ENCODE measurements around the gene PPIL4. TPM values are rescaled to one million over a fixed set of nuclear protein-coding genes. Genes with fewer than 3 reads are reported as not detected.
A peak's percentile ranks its signal among the peaks of the same experiment; 100 is the strongest.

The PPIL4 gene
- total RNA-seq (10 to 100 TPM; 51.8 to 53.5 TPM), total RNA-seq (36.6 to 154 (median 58.1) reads per million in 172 experiments)
- 19.3 TPM for polyA plus RNA-seq (2013, experiment 1 of 2)
- 25.3 TPM for polyA plus RNA-seq (2013, experiment 2 of 2)

- TF ChIP-seq CTCF (IDR thresholded peaks at IDR 0.05): peak; percentile 99
- Mint-ChIP-seq H3K27ac (peak within 1 kb of the TSS; percentile 96), H3K4me1 (ENCODE audit: low read depth) (peaks cover 37% of the 10 kb centered on the region), H3K36me3 (ENCODE audit: low read depth) (peaks cover 36% of the 10 kb centered on the region), H3K9me3 (no peaks in the 10 kb centered on the region), H3K4me3 (peak within 1 kb of the TSS; percentile 99), H3K27me3 (no peaks in the 10 kb centered on the region)
- peak within 1 kb of the TSS; percentile 69 for H3K4me3 ChIP-seq (ENCODE audit: low read length)
- ChIA-PET CTCF (interaction anchor here (0.6 to 5.0 kb wide), 13 partner anchors 18 to 480 kb away, joined by 3 to 65 read pairs (median 4); partner anchors contain the start of genes GINM1, LATS1 and ZC3H12D), POLR2A (interaction anchor here (0.5 to 4.0 kb wide), 13 partner anchors 9 to 1827 kb away, joined by 3 to 42 read pairs (median 5); partner anchors contain the start of genes GINM1, KATNA1, LATS1 and PCMT1)
- DNase-seq (peak; percentile 93 to 99 (median 96)), ATAC-seq (ENCODE audit: poor library complexity) (peak; percentile 82)
- H3K36me3 ChIP-seq (ENCODE audit: insufficient read depth, low read length): peaks cover 10% of the 10 kb centered on the region
- no peaks in the 10 kb centered on the region for H3K9me3 ChIP-seq (ENCODE audit: control insufficient read depth in 1 of 2, insufficient read depth in 1 of 2, low read length in 2 of 2)
- H3K27me3 ChIP-seq (ENCODE audit: control insufficient read depth in 1 of 2, insufficient read depth in 2 of 2, low read length in 2 of 2): no peaks in the 10 kb centered on the region
- peaks cover 21% of the 10 kb centered on the region for H3K4me1 ChIP-seq (ENCODE audit: insufficient read depth, low read length)
- H3K27ac ChIP-seq (ENCODE audit: low read depth in 1 of 2, low read length in 2 of 2): peak within 1 kb of the TSS; percentile 98 to 99
- intact Hi-C loops (cut with DNase I, micrococcal nuclease): loop anchor here (1.0 to 10.0 kb wide), 7 partner anchors 19 to 1839 kb away; partner anchors contain the start of genes NUP43 (in 2 of the 2), PCMT1 (in 2 of the 2) and LATS1 (in 1 of the 2)
Observed at GRCh38 chr6:149545754-149546471, at the start of gene PPIL4. Gene PPIL4 (minus strand): TSS chr6:149546043. CDS start chr6:149546005, 38 bp downstream.

GRCh38 chr6:149593408-149593807 lies 47.6 kb upstream of the PPIL4 start:
- Histone ChIP-seq H3K27ac (ENCODE audit: low read depth in 1 of 2, low read length in 2 of 2) (no peak overlapping the region), H3K4me3 (ENCODE audit: low read length) (no peak overlapping the region), H3K4me1 (ENCODE audit: insufficient read depth, low read length) (no peaks in the 10 kb centered on the region), H3K36me3 (ENCODE audit: insufficient read depth, low read length) (peaks cover 60% of the 10 kb centered on the region), H3K9me3 (ENCODE audit: control insufficient read depth in 1 of 2, insufficient read depth in 1 of 2, low read length in 2 of 2) (no peaks in the 10 kb centered on the region), H3K27me3 (ENCODE audit: control insufficient read depth in 1 of 2, insufficient read depth in 2 of 2, low read length in 2 of 2) (no peaks in the 10 kb centered on the region)
- Mint-ChIP-seq H3K4me3 (no peak overlapping the region), H3K36me3 (ENCODE audit: low read depth) (peaks cover 77% of the 10 kb centered on the region), H3K9me3 (no peaks in the 10 kb centered on the region), H3K27me3 (no peaks in the 10 kb centered on the region), H3K27ac (no peak overlapping the region), H3K4me1 (ENCODE audit: low read depth) (no peaks in the 10 kb centered on the region)
- no peak for DNase-seq
- ATAC-seq (ENCODE audit: poor library complexity): no peak
- intact Hi-C loops (cut with DNase I, micrococcal nuclease): no loop called here
- ChIA-PET CTCF (no interaction called here), POLR2A (interaction anchor here (1.0 kb wide), 1 partner anchor 28 kb away, joined by 3 read pairs; no protein-coding TSS in a partner anchor)
- no peak for TF ChIP-seq CTCF (IDR thresholded peaks at IDR 0.05)

GRCh38 chr6:149592983-149593382 lies 47.1 kb upstream of the PPIL4 start:
- ATAC-seq (ENCODE audit: poor library complexity): no peak
- Mint-ChIP-seq H3K4me1 (ENCODE audit: low read depth) (no peaks in the 10 kb centered on the region), H3K36me3 (ENCODE audit: low read depth) (peaks cover 78% of the 10 kb centered on the region), H3K4me3 (no peak overlapping the region), H3K27ac (no peak overlapping the region), H3K27me3 (no peaks in the 10 kb centered on the region), H3K9me3 (no peaks in the 10 kb centered on the region)
- DNase-seq: no peak
- Histone ChIP-seq H3K4me3 (ENCODE audit: low read length) (no peak overlapping the region), H3K4me1 (ENCODE audit: insufficient read depth, low read length) (no peaks in the 10 kb centered on the region), H3K9me3 (ENCODE audit: control insufficient read depth in 1 of 2, insufficient read depth in 1 of 2, low read length in 2 of 2) (no peaks in the 10 kb centered on the region), H3K27ac (ENCODE audit: low read depth in 1 of 2, low read length in 2 of 2) (no peak overlapping the region), H3K27me3 (ENCODE audit: control insufficient read depth in 1 of 2, insufficient read depth in 2 of 2, low read length in 2 of 2) (no peaks in the 10 kb centered on the region), H3K36me3 (ENCODE audit: insufficient read depth, low read length) (peaks cover 60% of the 10 kb centered on the region)
- no peak for TF ChIP-seq CTCF (IDR thresholded peaks at IDR 0.05)
- ChIA-PET CTCF (no interaction called here), POLR2A (no interaction called here)
- intact Hi-C loops (cut with DNase I, micrococcal nuclease): no loop called here

All from CD4-positive, alpha-beta T cell (primary cell).